Liver (tissue), 9 donors: Measurements from ENCODE around the gene IMMT. TPM values are rescaled to one million over a fixed set of nuclear protein-coding genes. Genes with fewer than 3 reads are reported as not detected.

Source experiments
- DNase-seq: peaks from one replicate; pipeline ENCODE4 v3.0.0-alpha.2; 2017; ENCODE audit warnings: low spot score
- H3K27ac ChIP-seq, 2 donors: one replicate each; pipeline ENCODE4 v1.7.0; 2013; ENCODE audit warnings: inconsistent platforms in 2 of 2, low read length in 2 of 2, control low read depth in 1 of 2, low read depth in 1 of 2, mild to moderate bottlenecking in 1 of 2
- H3K27me3 ChIP-seq, 4 donors: one replicate each; pipeline versions ENCODE4 v1.6.1 to v1.7.0; 2013; ENCODE audit warnings: low read length in 3 of 4, inconsistent platforms in 1 of 4, mild to moderate bottlenecking in 1 of 4, moderate library complexity in 1 of 4; ENCODE audit not compliant: control insufficient read depth in 4 of 4, insufficient read depth in 4 of 4
- H3K36me3 ChIP-seq, 4 donors: one replicate each; pipeline versions ENCODE4 v1.6.1 to v1.7.0; 2013; ENCODE audit warnings: low read length in 3 of 4, mild to moderate bottlenecking in 3 of 4, low read depth in 1 of 4, moderate library complexity in 1 of 4; ENCODE audit not compliant: control insufficient read depth in 4 of 4, insufficient read depth in 3 of 4
- H3K4me1 ChIP-seq, 4 donors: one replicate each; pipeline versions ENCODE4 v1.6.1 to v1.7.0; 2013; ENCODE audit warnings: low read length in 3 of 4, mild to moderate bottlenecking in 3 of 4, moderate library complexity in 1 of 4; ENCODE audit not compliant: control insufficient read depth in 4 of 4, insufficient read depth in 4 of 4
- H3K4me3 ChIP-seq, 3 donors: one replicate each; pipeline versions ENCODE4 v1.6.1 to v1.7.0; 2013; ENCODE audit warnings: low read length in 3 of 3, control low read depth in 1 of 3, low read depth in 1 of 3, mild to moderate bottlenecking in 1 of 3
- H3K9ac ChIP-seq, 2 donors: one replicate each; pipeline ENCODE4 v1.7.0; 2013; ENCODE audit warnings: low read length in 2 of 2, mild to moderate bottlenecking in 2 of 2, moderate library complexity in 2 of 2, control low read depth in 1 of 2, low read depth in 1 of 2
- H3K9me3 ChIP-seq, 4 donors: one replicate each; pipeline versions ENCODE4 v1.6.1 to v1.7.0; 2013; ENCODE audit warnings: low read length in 3 of 4; ENCODE audit not compliant: control insufficient read depth in 4 of 4
- EGR1 ChIP-seq, 2 donors: IDR thresholded peaks; 2 replicates each; pipeline ENCODE4 v1.6.1; 2016 to 2018; ENCODE audit warnings: antibody characterized with exemption in 2 of 2, low read depth in 2 of 2
- FOXA1 ChIP-seq: IDR thresholded peaks from 2 replicates; pipeline ENCODE4 v1.6.1; 2016; ENCODE audit warnings: antibody characterized with exemption
- FOXA2 ChIP-seq: IDR thresholded peaks from 2 replicates; pipeline ENCODE4 v1.6.1; 2016; ENCODE audit warnings: antibody characterized with exemption
- GABPA ChIP-seq, 2 donors: IDR thresholded peaks in 1 of 2; conservative IDR thresholded peaks in 1 of 2; 2 replicates each; pipeline ENCODE4 v1.6.1; 2016; ENCODE audit warnings: antibody characterized with exemption in 2 of 2, mild to moderate bottlenecking in 1 of 2, moderate library complexity in 1 of 2
- HNF4A ChIP-seq, 2 donors: conservative IDR thresholded peaks; 2 replicates each; pipeline ENCODE4 v1.6.1; 2016; ENCODE audit warnings: antibody characterized with exemption in 2 of 2, mild to moderate bottlenecking in 2 of 2
- HNF4G ChIP-seq: IDR thresholded peaks from 2 replicates; pipeline ENCODE4 v1.6.1; 2016; ENCODE audit warnings: antibody characterized with exemption
- JUND ChIP-seq, 2 donors: IDR thresholded peaks; 2 replicates each; pipeline ENCODE4 v1.6.1; 2016; ENCODE audit warnings: antibody characterized with exemption in 2 of 2
- NR2F2 ChIP-seq: IDR thresholded peaks from 2 replicates; pipeline ENCODE4 v1.6.1; 2016; ENCODE audit warnings: antibody characterized with exemption
- RAD21 ChIP-seq, 2 donors: IDR thresholded peaks; 2 replicates each; pipeline ENCODE4 v1.6.1; 2016; ENCODE audit warnings: antibody characterized with exemption in 2 of 2, mild to moderate bottlenecking in 2 of 2
- RXRA ChIP-seq, 2 donors: IDR thresholded peaks; 2 replicates each; pipeline ENCODE4 v1.6.1; 2017 to 2018; ENCODE audit warnings: antibody characterized with exemption in 2 of 2, mild to moderate bottlenecking in 1 of 2
- SP1 ChIP-seq: IDR thresholded peaks from 2 replicates; pipeline ENCODE4 v1.6.1; 2018; ENCODE audit warnings: antibody characterized with exemption, mild to moderate bottlenecking
- TAF1 ChIP-seq: conservative IDR thresholded peaks from 2 replicates; pipeline ENCODE4 v1.6.1; 2016; ENCODE audit warnings: antibody characterized with exemption, mild to moderate bottlenecking
- YY1 ChIP-seq: IDR thresholded peaks from 2 replicates; pipeline ENCODE4 v1.6.1; 2016; ENCODE audit warnings: antibody characterized with exemption, mild to moderate bottlenecking
- WGBS: extraction: QIAGEN DNeasy Blood & Tissue Kit; methylation state at CpG from one replicate; pipeline ENCODE4 v1.1.7; 2013; 5-methylcytosine and 5-hydroxymethylcytosine counted together
- polyA plus RNA-seq, 2 donors: library from polyadenylated mRNA; stranded (reverse) in 1 of 2; unstranded in 1 of 2; fragments of 200-250 nt in 1 of 2; fragments of >200 nt in 1 of 2; fragmentation: Nextera tagmentation in 1 of 2; extraction: Ambion mirVana in 1 of 2; gene quantifications; one replicate each; pipeline versions ENCODE4 v1.2.1 to v1.2.3, GENCODE V29; 2013 to 2015
- total RNA-seq, 2 donors: library from RNA; depleted of rRNA; stranded (reverse); fragments of >200 nt; gene quantifications; one replicate each; pipeline ENCODE4 v1.2.3, GENCODE V29; 2014
- TF ChIP-seq, protein P1 (sequence below): IDR thresholded peaks from 2 replicates; pipeline ENCODE4 v1.6.1; 2016; ENCODE audit warnings: antibody characterized with exemption, mild to moderate bottlenecking
- TF ChIP-seq, protein P2 (sequence below): IDR thresholded peaks from 2 replicates; pipeline ENCODE4 v1.6.1; 2016; ENCODE audit warnings: antibody characterized with exemption
- TF ChIP-seq, protein P3 (sequence below): IDR thresholded peaks from 2 replicates; pipeline ENCODE4 v1.6.1; 2016; ENCODE audit warnings: antibody characterized with exemption
- TF ChIP-seq, protein P4 (sequence below): IDR thresholded peaks from 2 replicates; pipeline ENCODE4 v1.6.1; 2016; ENCODE audit warnings: antibody characterized with exemption
- TF ChIP-seq, protein P5 (sequence below): fragments of 150-350 bp; IDR thresholded peaks from 2 replicates; pipeline ENCODE4 v1.5.1; 2017; ENCODE audit warnings: improper control_type of control experiment, low read depth, low read length; ENCODE audit not compliant: missing input control
- donor health status: healthy.
- donor health status: healthy.
- donor health status: healthy.
- donor health status: healthy.
- donor health status: healthy.

The IMMT gene
- total and polyA plus RNA-seq, 4 donors = 38.3 to 49.1 (median 46.9) TPM

DNA sequence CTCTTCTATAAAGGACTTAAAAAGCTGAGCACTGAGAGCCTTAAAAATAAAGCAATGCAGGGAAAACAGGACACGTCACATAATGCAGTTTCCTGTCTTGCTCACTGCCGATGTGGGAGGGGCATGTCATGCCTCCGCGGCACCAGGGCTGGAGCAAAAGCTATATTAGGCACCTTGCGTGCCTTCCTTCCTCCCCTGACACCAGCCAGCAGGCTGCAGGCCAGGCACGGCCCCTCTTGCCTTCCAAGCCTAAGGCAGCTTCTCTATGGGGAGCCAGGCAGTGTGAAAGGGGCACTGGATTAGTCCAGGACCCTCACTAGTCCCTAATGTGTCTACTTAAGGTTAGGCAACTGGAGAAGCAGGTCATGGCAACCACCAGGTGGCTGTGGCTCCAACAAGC lies 30.3 kb upstream of the IMMT start:
- Histone ChIP-seq H3K4me1 (no peaks in the 10 kb centered on the region), H3K9me3 (no peaks in the 10 kb centered on the region), H3K27ac (no peak overlapping the region), H3K4me3 (no peak overlapping the region), H3K36me3 (no peaks in the 10 kb centered on the region), H3K9ac (no peak overlapping the region), H3K27me3 (no peaks in the 10 kb centered on the region)
- TF ChIP-seq RXRA (IDR thresholded peaks at IDR 0.05) (no peak), RAD21 (IDR thresholded peaks at IDR 0.05) (no peak), FOXA2 (no peak), FOXA1 (no peak), HNF4A (conservative IDR thresholded peaks at IDR 0.05) (no peak), YY1 (no peak), GABPA (IDR thresholded peaks at IDR 0.05 in 1 of 2, conservative IDR thresholded peaks at IDR 0.05 in 1 of 2) (no peak), HNF4G (no peak), TAF1 (no peak), EGR1 (IDR thresholded peaks at IDR 0.05; ENCODE audit: low read depth in 2 of 2) (no peak), SP1 (no peak), JUND (IDR thresholded peaks at IDR 0.05) (no peak), NR2F2 (no peak)
- TF ChIP-seq, protein P1, sequence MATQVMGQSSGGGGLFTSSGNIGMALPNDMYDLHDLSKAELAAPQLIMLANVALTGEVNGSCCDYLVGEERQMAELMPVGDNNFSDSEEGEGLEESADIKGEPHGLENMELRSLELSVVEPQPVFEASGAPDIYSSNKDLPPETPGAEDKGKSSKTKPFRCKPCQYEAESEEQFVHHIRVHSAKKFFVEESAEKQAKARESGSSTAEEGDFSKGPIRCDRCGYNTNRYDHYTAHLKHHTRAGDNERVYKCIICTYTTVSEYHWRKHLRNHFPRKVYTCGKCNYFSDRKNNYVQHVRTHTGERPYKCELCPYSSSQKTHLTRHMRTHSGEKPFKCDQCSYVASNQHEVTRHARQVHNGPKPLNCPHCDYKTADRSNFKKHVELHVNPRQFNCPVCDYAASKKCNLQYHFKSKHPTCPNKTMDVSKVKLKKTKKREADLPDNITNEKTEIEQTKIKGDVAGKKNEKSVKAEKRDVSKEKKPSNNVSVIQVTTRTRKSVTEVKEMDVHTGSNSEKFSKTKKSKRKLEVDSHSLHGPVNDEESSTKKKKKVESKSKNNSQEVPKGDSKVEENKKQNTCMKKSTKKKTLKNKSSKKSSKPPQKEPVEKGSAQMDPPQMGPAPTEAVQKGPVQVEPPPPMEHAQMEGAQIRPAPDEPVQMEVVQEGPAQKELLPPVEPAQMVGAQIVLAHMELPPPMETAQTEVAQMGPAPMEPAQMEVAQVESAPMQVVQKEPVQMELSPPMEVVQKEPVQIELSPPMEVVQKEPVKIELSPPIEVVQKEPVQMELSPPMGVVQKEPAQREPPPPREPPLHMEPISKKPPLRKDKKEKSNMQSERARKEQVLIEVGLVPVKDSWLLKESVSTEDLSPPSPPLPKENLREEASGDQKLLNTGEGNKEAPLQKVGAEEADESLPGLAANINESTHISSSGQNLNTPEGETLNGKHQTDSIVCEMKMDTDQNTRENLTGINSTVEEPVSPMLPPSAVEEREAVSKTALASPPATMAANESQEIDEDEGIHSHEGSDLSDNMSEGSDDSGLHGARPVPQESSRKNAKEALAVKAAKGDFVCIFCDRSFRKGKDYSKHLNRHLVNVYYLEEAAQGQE = no peak
- TF ChIP-seq, protein P2, sequence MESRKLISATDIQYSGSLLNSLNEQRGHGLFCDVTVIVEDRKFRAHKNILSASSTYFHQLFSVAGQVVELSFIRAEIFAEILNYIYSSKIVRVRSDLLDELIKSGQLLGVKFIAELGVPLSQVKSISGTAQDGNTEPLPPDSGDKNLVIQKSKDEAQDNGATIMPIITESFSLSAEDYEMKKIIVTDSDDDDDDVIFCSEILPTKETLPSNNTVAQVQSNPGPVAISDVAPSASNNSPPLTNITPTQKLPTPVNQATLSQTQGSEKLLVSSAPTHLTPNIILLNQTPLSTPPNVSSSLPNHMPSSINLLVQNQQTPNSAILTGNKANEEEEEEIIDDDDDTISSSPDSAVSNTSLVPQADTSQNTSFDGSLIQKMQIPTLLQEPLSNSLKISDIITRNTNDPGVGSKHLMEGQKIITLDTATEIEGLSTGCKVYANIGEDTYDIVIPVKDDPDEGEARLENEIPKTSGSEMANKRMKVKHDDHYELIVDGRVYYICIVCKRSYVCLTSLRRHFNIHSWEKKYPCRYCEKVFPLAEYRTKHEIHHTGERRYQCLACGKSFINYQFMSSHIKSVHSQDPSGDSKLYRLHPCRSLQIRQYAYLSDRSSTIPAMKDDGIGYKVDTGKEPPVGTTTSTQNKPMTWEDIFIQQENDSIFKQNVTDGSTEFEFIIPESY = no peak
- TF ChIP-seq, protein P3, sequence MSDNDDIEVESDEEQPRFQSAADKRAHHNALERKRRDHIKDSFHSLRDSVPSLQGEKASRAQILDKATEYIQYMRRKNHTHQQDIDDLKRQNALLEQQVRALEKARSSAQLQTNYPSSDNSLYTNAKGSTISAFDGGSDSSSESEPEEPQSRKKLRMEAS = no peak
- TF ChIP-seq, protein P4, sequence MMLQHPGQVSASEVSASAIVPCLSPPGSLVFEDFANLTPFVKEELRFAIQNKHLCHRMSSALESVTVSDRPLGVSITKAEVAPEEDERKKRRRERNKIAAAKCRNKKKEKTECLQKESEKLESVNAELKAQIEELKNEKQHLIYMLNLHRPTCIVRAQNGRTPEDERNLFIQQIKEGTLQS = no peak
- TF ChIP-seq, protein P5, sequence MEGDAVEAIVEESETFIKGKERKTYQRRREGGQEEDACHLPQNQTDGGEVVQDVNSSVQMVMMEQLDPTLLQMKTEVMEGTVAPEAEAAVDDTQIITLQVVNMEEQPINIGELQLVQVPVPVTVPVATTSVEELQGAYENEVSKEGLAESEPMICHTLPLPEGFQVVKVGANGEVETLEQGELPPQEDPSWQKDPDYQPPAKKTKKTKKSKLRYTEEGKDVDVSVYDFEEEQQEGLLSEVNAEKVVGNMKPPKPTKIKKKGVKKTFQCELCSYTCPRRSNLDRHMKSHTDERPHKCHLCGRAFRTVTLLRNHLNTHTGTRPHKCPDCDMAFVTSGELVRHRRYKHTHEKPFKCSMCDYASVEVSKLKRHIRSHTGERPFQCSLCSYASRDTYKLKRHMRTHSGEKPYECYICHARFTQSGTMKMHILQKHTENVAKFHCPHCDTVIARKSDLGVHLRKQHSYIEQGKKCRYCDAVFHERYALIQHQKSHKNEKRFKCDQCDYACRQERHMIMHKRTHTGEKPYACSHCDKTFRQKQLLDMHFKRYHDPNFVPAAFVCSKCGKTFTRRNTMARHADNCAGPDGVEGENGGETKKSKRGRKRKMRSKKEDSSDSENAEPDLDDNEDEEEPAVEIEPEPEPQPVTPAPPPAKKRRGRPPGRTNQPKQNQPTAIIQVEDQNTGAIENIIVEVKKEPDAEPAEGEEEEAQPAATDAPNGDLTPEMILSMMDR = no peak
- WGBS = 59% methylated on average over 6 of the region's 6 CpGs
- DNase-seq = no peak
